NCI-H2196 treated with DMSO at 0.1 percent for 48 hours (cell line): Measurements from ENCODE around the gene VPS4A.

Experiments
- DNase-seq: peaks from one replicate; lab custom pipeline; 2025; ENCODE audit not compliant: unreplicated experiment; lab: John Stamatoyannopoulos, UW

VPS4A gene

DNA sequence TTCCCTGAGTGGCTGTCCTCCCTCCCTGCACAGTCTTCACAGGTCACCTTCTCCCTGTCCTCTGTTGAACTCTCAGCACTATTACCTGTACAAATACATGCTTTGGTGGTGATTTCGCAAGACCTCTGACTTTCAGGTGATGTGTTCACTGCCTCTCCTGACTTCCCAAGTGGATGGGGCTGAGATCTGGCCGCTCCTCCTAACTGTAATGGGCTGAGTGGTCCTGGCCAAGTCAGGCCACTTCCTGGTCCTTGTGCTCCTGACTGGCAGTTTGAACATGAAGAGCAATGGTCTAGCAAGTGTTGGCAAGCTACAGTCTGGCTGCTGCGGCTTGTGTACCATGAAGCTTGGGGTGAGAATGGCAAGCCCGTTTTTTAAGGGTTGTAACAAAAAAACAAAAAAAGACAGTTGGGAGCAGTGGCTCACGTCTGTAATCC is 52.1 kb downstream of the VPS4A start:
- no peak for DNase-seq

DNA sequence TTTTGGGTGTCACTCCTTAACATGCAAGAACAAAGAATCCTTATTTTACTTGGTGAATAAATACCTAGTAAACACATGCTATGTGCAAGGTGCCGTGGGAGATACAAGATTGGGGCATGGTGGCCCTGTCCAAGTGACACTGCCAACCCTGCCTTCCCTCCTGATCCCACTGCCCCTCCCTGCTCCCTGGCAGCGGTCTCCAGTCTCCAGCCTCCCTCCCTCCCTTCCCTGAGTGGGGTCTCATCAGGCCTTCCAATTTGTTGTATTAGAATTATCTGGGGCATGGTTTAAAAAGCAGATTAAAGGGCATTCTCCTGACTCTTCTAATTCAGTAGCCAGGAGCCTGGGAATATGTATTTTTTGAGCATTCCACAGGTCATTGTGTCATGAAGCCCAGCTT is 52.9 kb downstream of the VPS4A start:
- DNase-seq, result no peak

DNA sequence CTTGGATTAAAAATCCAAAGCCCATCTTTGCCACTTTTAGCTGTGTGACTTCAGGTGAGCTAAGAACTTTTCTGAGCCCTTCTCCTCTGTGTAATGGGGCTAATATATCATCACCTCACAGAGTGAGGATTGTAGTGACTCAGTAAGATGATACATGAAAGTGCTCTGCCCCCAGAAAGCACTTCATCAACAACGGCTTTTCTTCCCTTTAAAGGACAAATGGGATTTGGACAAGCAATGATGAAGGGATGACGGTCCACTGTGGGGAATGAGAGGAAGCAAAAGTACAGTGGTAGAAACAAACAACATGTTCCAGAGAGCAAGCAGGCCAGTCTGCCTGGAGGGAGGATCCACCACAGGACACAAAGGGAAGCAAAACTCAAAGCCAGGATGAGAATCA is 54.8 kb downstream of the VPS4A start:
- DNase-seq, result no peak

DNA sequence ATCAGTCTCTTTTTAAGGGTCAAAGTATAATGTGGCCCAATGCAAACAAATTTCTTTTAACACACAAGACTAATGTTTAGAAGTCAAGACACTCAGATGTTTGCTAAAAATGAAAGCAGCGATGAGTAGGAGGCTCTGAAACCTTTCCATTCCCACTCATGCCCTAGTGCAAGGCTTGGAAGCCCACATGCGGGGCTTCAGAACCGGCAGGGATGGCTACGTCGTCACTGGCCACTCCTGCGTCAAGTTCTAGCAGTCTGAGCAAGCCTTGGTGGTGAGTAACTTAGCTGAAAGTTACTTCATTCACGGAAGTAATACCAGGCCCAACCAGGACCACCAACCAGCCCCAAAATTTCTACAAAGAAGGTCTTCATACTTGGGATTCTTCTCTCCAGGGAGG is 55.3 kb downstream of the VPS4A start:
- DNase-seq, result no peak

DNA sequence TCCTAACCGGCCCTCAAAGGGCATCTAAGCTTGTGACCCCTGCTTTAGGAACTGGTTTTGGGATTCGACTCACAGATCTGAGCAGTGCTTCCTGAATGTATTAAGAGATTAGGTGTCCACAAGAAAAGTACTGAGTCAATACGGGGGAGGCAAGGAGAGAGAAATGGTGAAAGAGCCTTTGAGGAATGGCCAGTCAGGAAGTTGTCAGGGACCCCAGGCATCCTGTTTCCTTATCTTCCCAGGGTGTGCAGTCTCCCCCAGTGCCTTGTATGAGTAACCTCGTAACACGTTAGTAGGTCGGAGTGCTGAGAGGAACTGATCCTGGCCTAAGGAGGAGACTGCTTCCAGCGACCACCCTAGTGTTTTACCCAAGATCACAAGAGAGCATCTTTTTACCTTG is 56.8 kb downstream of the VPS4A start:
- no peak for DNase-seq

DNA sequence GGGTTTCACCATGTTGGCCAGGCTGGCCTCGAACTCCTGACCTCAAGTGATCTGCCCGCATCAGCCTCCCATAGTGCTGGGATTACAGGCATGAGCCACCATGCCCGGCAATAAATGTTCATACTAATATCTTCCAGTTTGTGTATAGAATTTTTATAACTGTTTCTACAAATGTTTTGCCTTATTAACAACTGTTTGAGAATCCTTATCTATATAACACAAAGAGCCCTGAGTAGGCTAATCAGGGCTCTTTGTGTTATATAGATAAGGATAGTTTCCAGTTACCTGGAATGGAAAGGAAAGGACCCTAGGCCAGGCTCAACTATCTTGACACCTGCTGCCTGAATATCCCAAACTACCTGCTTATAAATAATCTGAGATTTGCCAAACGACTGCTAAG is 57.7 kb downstream of the VPS4A start:
- no peak for DNase-seq

DNA sequence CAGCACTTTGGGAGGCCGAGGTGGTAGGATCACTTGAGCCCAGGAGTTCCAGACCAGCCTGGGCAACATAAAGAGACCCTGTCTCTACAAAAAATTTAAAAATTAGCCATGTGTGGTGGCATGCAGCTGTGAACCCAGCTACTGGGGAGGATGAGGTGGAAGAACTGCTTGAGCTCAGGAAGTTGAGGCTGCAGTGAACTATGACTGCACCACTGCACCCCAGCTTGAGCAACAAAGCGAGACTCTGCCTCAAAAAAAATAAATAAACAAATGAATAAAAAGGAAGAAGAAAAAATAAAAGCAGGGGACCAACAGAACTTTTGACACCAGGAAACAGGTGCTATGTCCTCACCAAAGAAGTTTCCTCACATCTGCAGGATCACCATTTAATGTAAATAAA is 60.4 kb downstream of the VPS4A start:
- DNase-seq, result no peak

DNA sequence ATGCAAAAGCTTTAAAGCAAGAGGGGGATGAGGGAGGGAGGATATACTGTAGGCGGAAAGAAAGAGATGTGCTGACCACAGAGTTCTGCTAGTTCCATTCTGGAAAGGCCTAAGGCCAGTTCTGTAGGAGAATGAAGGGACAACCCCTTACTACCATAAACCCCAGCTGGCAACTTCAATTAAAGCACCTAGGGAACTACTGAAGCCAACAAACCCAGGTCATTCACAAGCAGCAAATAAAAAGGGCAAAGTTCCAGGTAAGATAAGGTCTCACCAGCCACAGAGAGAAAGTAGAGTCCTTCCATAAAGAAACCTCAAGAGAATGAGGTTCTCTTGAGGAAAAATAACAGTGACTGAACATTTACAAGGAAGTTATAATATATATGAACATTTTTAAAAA is 61.9 kb downstream of the VPS4A start:
- DNase-seq, result no peak
